ENCODE data around the gene TSPAN14. TPM values are rescaled to one million over a fixed set of nuclear protein-coding genes. Genes with fewer than 3 reads are reported as not detected.

Gene TSPAN14
- total and polyA plus RNA-seq, 10 of the 15 experiments (the other 5 are each of a cell fraction or from before 2014, with no cell fraction given) = 2.5 to 31.7 (median 17.9) TPM

DNA sequence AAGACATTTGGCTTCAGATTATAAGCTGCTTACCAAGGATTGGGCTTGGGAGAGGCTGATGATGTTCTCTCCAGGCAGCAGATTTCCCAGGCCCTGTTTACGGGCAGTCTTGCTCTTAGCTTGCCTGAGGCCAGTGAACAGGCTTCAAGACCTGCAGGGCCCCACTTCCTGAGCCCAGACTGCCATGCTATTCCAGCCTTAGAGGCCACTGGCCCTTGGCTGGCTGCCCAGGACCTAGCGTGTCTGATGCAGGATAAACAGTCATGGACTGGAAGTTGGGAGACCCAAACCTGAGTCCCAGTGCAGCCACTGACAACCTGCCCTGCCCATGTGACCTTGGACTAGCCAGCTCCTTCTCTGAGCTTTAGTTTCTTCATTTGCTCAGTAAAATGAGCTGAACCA is 42.8 kb upstream of the TSPAN14 start:
- no peak overlapping the region for H3K4me2 ChIP-seq (ENCODE audit: control insufficient read depth, insufficient read depth)
- intact Hi-C loops (cut with micrococcal nuclease; ENCODE audit: unreplicated experiment) (no loop called here), in situ Hi-C loops (cut with MboI) (no loop called here)
- H3K27me3 ChIP-seq (replicated peaks in 1 of 2; ENCODE audit: control insufficient read depth in 2 of 2, insufficient read depth in 2 of 2, low read length in 1 of 2) = peaks cover 0 to 3% of the 10 kb centered on the region in 2 experiments; a peak in 2 of 4 replicates
- WGBS (ENCODE audit: insufficient coverage, insufficient replicate concordance, low lambda C conversion rate, missing lambda C conversion rate) = 95% methylated on average over 2 of the region's 2 CpGs
- ChIA-PET RAD21 (ENCODE audit: unreplicated experiment) (no interaction called here), POLR2A (no interaction called here), SMC1A (ENCODE audit: uncharacterized antibody, unreplicated experiment) (interaction anchor here (1.2 to 2.7 kb wide), 4 partner anchors 11 to 37 kb away, joined by 3 to 8 read pairs (median 4); no protein-coding TSS in a partner anchor), CTCF (interaction anchor here (1.0 to 1.8 kb wide), 4 partner anchors 8 to 94 kb away, joined by 4 to 6 read pairs (median 6); no protein-coding TSS in a partner anchor)
- DNase-seq (ENCODE audit: low read depth, low spot score) (no peak), FAIRE-seq (no peak), ATAC-seq (no peak)
- H3K9ac ChIP-seq (ENCODE audit: control insufficient read depth, insufficient read depth, low read length) = no peak overlapping the region
- H3K9me3 ChIP-seq (replicated peaks; ENCODE audit: control insufficient read depth, insufficient read depth, low read length) = no peaks in the 10 kb centered on the region
- H3K79me2 ChIP-seq (ENCODE audit: control insufficient read depth, insufficient read depth, low read length) = no peaks in the 10 kb centered on the region
- no peaks in the 10 kb centered on the region for H4K20me1 ChIP-seq (ENCODE audit: control insufficient read depth, insufficient read depth)
- H3K4me3 ChIP-seq = no peak overlapping the region
- no TSS peak for BruUV-seq (replicated peaks)
- no peaks in the 10 kb centered on the region for H3K36me3 ChIP-seq (ENCODE audit: control insufficient read depth in 2 of 2, insufficient read depth in 2 of 2, low read length in 1 of 2)
- no peaks in the 10 kb centered on the region; the same call in 1 of the 2 replicates for H3K4me1 ChIP-seq (ENCODE audit: control insufficient read depth, insufficient read depth, low read length)
- no peak overlapping the region for H3K27ac ChIP-seq (ENCODE audit: control insufficient read depth, insufficient read depth)
- H2AFZ ChIP-seq (ENCODE audit: control insufficient read depth, low read depth, low read length) = no peak overlapping the region
- TF ChIP-seq RB1 (IDR thresholded peaks at IDR 0.05; ENCODE audit: borderline replicate concordance) (no peak), FOXM1 (IDR thresholded peaks at IDR 0.05; ENCODE audit: low read depth, low read length) (no peak), NRF1 (conservative IDR thresholded peaks at IDR 0.05; ENCODE audit: low read depth, low read length) (no peak), ZNF622 (IDR thresholded peaks at IDR 0.05) (no peak), CREM (IDR thresholded peaks at IDR 0.05; ENCODE audit: low read depth) (no peak), YBX1 (IDR thresholded peaks at IDR 0.05) (no peak), TCF12 (IDR thresholded peaks at IDR 0.05; ENCODE audit: low read depth, low read length) (no peak), HDGF (IDR thresholded peaks at IDR 0.05) (no peak), FOS (IDR thresholded peaks at IDR 0.05; ENCODE audit: borderline replicate concordance, extremely low read depth, insufficient read length) (no peak), TCF7 (IDR thresholded peaks at IDR 0.05; ENCODE audit: borderline replicate concordance) (no peak)
- TF ChIP-seq, protein P1, sequence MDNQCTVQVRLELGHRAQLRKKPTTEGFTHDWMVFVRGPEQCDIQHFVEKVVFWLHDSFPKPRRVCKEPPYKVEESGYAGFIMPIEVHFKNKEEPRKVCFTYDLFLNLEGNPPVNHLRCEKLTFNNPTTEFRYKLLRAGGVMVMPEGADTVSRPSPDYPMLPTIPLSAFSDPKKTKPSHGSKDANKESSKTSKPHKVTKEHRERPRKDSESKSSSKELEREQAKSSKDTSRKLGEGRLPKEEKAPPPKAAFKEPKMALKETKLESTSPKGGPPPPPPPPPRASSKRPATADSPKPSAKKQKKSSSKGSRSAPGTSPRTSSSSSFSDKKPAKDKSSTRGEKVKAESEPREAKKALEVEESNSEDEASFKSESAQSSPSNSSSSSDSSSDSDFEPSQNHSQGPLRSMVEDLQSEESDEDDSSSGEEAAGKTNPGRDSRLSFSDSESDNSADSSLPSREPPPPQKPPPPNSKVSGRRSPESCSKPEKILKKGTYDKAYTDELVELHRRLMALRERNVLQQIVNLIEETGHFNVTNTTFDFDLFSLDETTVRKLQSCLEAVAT (IDR thresholded peaks at IDR 0.05) = no peak
- TF ChIP-seq, protein P2, sequence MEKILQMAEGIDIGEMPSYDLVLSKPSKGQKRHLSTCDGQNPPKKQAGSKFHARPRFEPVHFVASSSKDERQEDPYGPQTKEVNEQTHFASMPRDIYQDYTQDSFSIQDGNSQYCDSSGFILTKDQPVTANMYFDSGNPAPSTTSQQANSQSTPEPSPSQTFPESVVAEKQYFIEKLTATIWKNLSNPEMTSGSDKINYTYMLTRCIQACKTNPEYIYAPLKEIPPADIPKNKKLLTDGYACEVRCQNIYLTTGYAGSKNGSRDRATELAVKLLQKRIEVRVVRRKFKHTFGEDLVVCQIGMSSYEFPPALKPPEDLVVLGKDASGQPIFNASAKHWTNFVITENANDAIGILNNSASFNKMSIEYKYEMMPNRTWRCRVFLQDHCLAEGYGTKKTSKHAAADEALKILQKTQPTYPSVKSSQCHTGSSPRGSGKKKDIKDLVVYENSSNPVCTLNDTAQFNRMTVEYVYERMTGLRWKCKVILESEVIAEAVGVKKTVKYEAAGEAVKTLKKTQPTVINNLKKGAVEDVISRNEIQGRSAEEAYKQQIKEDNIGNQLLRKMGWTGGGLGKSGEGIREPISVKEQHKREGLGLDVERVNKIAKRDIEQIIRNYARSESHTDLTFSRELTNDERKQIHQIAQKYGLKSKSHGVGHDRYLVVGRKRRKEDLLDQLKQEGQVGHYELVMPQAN (conservative IDR thresholded peaks at IDR 0.05) = no peak
- TF ChIP-seq, protein P3, sequence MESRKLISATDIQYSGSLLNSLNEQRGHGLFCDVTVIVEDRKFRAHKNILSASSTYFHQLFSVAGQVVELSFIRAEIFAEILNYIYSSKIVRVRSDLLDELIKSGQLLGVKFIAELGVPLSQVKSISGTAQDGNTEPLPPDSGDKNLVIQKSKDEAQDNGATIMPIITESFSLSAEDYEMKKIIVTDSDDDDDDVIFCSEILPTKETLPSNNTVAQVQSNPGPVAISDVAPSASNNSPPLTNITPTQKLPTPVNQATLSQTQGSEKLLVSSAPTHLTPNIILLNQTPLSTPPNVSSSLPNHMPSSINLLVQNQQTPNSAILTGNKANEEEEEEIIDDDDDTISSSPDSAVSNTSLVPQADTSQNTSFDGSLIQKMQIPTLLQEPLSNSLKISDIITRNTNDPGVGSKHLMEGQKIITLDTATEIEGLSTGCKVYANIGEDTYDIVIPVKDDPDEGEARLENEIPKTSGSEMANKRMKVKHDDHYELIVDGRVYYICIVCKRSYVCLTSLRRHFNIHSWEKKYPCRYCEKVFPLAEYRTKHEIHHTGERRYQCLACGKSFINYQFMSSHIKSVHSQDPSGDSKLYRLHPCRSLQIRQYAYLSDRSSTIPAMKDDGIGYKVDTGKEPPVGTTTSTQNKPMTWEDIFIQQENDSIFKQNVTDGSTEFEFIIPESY (IDR thresholded peaks at IDR 0.05) = no peak
- TF ChIP-seq, protein P4, sequence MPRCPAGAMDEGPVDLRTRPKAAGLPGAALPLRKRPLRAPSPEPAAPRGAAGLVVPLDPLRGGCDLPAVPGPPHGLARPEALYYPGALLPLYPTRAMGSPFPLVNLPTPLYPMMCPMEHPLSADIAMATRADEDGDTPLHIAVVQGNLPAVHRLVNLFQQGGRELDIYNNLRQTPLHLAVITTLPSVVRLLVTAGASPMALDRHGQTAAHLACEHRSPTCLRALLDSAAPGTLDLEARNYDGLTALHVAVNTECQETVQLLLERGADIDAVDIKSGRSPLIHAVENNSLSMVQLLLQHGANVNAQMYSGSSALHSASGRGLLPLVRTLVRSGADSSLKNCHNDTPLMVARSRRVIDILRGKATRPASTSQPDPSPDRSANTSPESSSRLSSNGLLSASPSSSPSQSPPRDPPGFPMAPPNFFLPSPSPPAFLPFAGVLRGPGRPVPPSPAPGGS (IDR thresholded peaks at IDR 0.05; ENCODE audit: borderline replicate concordance, insufficient read depth, low read depth, low read length, poor library complexity, severe bottlenecking) = no peak
- TF ChIP-seq, protein P5, sequence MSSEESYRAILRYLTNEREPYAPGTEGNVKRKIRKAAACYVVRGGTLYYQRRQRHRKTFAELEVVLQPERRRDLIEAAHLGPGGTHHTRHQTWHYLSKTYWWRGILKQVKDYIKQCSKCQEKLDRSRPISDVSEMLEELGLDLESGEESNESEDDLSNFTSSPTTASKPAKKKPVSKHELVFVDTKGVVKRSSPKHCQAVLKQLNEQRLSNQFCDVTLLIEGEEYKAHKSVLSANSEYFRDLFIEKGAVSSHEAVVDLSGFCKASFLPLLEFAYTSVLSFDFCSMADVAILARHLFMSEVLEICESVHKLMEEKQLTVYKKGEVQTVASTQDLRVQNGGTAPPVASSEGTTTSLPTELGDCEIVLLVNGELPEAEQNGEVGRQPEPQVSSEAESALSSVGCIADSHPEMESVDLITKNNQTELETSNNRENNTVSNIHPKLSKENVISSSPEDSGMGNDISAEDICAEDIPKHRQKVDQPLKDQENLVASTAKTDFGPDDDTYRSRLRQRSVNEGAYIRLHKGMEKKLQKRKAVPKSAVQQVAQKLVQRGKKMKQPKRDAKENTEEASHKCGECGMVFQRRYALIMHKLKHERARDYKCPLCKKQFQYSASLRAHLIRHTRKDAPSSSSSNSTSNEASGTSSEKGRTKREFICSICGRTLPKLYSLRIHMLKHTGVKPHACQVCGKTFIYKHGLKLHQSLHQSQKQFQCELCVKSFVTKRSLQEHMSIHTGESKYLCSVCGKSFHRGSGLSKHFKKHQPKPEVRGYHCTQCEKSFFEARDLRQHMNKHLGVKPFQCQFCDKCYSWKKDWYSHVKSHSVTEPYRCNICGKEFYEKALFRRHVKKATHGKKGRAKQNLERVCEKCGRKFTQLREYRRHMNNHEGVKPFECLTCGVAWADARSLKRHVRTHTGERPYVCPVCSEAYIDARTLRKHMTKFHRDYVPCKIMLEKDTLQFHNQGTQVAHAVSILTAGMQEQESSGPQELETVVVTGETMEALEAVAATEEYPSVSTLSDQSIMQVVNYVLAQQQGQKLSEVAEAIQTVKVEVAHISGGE (CRISPR knock-in tag; IDR thresholded peaks at IDR 0.05) = no peak
